Activated naive CD8-positive, alpha-beta T cell treated with anti-CD3 and anti-CD28 coated beads, Interleukin-2, amount 10 ng/mL, durations not matched to agents 7 days and 5 days (primary cell): ENCODE data around the gene DPH1. TPM values are rescaled to one million over a fixed set of nuclear protein-coding genes. Genes with fewer than 3 reads are reported as not detected.
A peak's percentile ranks its signal among the peaks of the same experiment; 100 is the strongest.

Experiments used
- ATAC-seq: fragments of 150-1000 bp; cut with Tn5 transposase; one replicate; pipeline ENCODE4 v1.10.0; 2021; ENCODE audit warnings: low read depth, moderate library complexity
- POLR2A ChIA-PET: fragments of 350-600 bp; sonication (Branson Sonifier 250); formaldehyde crosslinking; loops from one replicate; lab custom pipeline; 2021; ENCODE audit warnings: antibody characterized with exemption; lab: Charles Lee
- DNase-seq: peaks from one replicate; pipeline ENCODE4 v3.0.0; 2021
- H3K27ac Mint-ChIP-seq: one replicate; pipeline ENCODE4 v1.8.0; 2022; ENCODE audit warnings: mild to moderate bottlenecking, mixed read lengths
- H3K27me3 Mint-ChIP-seq: one replicate; pipeline ENCODE4 v1.8.0; 2022; ENCODE audit warnings: mild to moderate bottlenecking, moderate library complexity, mixed read lengths
- H3K36me3 Mint-ChIP-seq: one replicate; pipeline ENCODE4 v1.8.0; 2021; ENCODE audit warnings: mild to moderate bottlenecking, mixed read lengths
- H3K4me1 Mint-ChIP-seq: one replicate; pipeline ENCODE4 v1.8.0; 2021; ENCODE audit warnings: mixed read lengths
- H3K4me3 Mint-ChIP-seq: one replicate; pipeline ENCODE4 v1.8.0; 2022; ENCODE audit warnings: mild to moderate bottlenecking, moderate library complexity, mixed read lengths
- H3K9me3 Mint-ChIP-seq: one replicate; pipeline ENCODE4 v1.8.0; 2021; ENCODE audit warnings: mixed read lengths
- total RNA-seq, 2 experiments: library from RNA; stranded (reverse); gene quantifications; one replicate each; pipeline ENCODE4 v1.2.3, GENCODE V29; 2021

The DPH1 gene
- total RNA-seq, 2 experiments from 2014 or later = 45.7 to 46.4 TPM

- DNase-seq = peak; percentile 59
- H3K27ac Mint-ChIP-seq = no peak overlapping the region
- H3K4me3 Mint-ChIP-seq = peak overlapping the region; percentile 79
- peaks cover 57% of the 10 kb centered on the region for H3K27me3 Mint-ChIP-seq
- H3K4me1 Mint-ChIP-seq = peaks cover 5% of the 10 kb centered on the region
- H3K9me3 Mint-ChIP-seq = no peaks in the 10 kb centered on the region
- ATAC-seq = peak; percentile 1
- POLR2A ChIA-PET = interaction anchor here (0.6 to 1.2 kb wide), 3 partner anchors 25 to 260 kb away, joined by 3 to 5 read pairs (median 4); no protein-coding TSS in a partner anchor
- no peaks in the 10 kb centered on the region for H3K36me3 Mint-ChIP-seq
Measured at GRCh38 chr17:2025622-2026309, 4.2 kb upstream of the DPH1 start.

- ATAC-seq = no peak
- no peak for DNase-seq
- H3K27me3 Mint-ChIP-seq = peaks cover 46% of the 10 kb centered on the region
- no peak overlapping the region for H3K4me3 Mint-ChIP-seq
- H3K27ac Mint-ChIP-seq = no peak overlapping the region
- peaks cover 8% of the 10 kb centered on the region for H3K4me1 Mint-ChIP-seq
- no peaks in the 10 kb centered on the region for H3K36me3 Mint-ChIP-seq
- no peaks in the 10 kb centered on the region for H3K9me3 Mint-ChIP-seq
- POLR2A ChIA-PET = interaction anchor here (1.0 kb wide), 1 partner anchor 119 kb away, joined by 3 read pairs; no protein-coding TSS in a partner anchor
Measured at GRCh38 chr17:2027528-2028233, 2.3 kb upstream of the DPH1 start.

- Mint-ChIP-seq H3K27ac (no peak overlapping the region), H3K4me3 (no peak overlapping the region), H3K27me3 (peaks cover 41% of the 10 kb centered on the region), H3K36me3 (no peaks in the 10 kb centered on the region), H3K9me3 (no peaks in the 10 kb centered on the region), H3K4me1 (peaks cover 8% of the 10 kb centered on the region)
- ATAC-seq = no peak
- POLR2A ChIA-PET = no interaction called here
- no peak for DNase-seq
Measured at GRCh38 chr17:2028234-2028614, 1.7 kb upstream of the DPH1 start.

GRCh38 chr17:2028737-2029136 is 1.2 kb upstream of the DPH1 start:
- H3K27ac Mint-ChIP-seq = no peak overlapping the region
- H3K4me3 Mint-ChIP-seq = no peak overlapping the region
- H3K4me1 Mint-ChIP-seq = peaks cover 8% of the 10 kb centered on the region
- peaks cover 38% of the 10 kb centered on the region for H3K27me3 Mint-ChIP-seq
- DNase-seq = no peak
- POLR2A ChIA-PET = no interaction called here
- ATAC-seq = no peak
- H3K36me3 Mint-ChIP-seq = no peaks in the 10 kb centered on the region
- H3K9me3 Mint-ChIP-seq = no peaks in the 10 kb centered on the region

GRCh38 chr17:2030779-2031163 is 818 bp downstream of the DPH1 start:
- H3K27me3 Mint-ChIP-seq = peaks cover 31% of the 10 kb centered on the region
- ATAC-seq = peak; percentile 23

GRCh38 chr17:2033153-2033552 is 3.2 kb downstream of the DPH1 start:
- H3K4me3 Mint-ChIP-seq = no peak overlapping the region
- peaks cover 5% of the 10 kb centered on the region for H3K4me1 Mint-ChIP-seq
- H3K27me3 Mint-ChIP-seq = peaks cover 9% of the 10 kb centered on the region
- no peak for DNase-seq
- H3K27ac Mint-ChIP-seq = no peak overlapping the region
- no peak for ATAC-seq
- H3K36me3 Mint-ChIP-seq = no peaks in the 10 kb centered on the region
- POLR2A ChIA-PET = interaction anchor here (3.3 kb wide), 1 partner anchor 8 kb away, joined by 13 read pairs; the partner anchor contains the start of gene OVCA2
- H3K9me3 Mint-ChIP-seq = no peaks in the 10 kb centered on the region

More at GRCh38 chr17:2030779-2031163, 818 bp downstream of the DPH1 start:
- peak overlapping the region; percentile 95 for H3K4me3 Mint-ChIP-seq
- POLR2A ChIA-PET = interaction anchor here (1.4 to 3.3 kb wide), 2 partner anchors 10 to 313 kb away, joined by 3 to 13 read pairs; partner anchors contain the start of gene OVCA2
- peaks cover 6% of the 10 kb centered on the region for H3K4me1 Mint-ChIP-seq
- H3K36me3 Mint-ChIP-seq = no peaks in the 10 kb centered on the region
- DNase-seq = no peak
- no peaks in the 10 kb centered on the region for H3K9me3 Mint-ChIP-seq
- peak overlapping the region; percentile 80 for H3K27ac Mint-ChIP-seq

DNA sequence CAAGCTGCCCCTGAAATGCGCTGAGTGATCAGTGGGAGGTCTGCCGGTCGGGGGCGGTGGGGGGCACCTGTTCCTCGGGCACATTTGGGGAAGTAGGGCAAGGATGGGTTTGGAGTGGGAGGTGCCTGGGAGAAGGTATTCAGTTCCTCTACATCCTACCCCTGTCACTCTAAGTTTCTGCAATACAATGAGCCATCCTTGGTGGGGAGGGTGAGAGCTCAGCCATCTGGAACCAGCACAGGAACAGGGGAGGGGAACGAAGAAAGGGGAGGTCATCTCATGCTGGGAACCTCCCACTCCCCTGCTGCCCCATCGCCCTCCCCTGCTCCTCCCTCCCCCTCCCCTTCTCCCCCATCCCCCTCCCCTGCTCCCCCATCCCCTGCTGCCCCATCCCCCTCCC is 4.2 kb downstream of the DPH1 start:
- H3K9me3 Mint-ChIP-seq = no peaks in the 10 kb centered on the region
- DNase-seq = no peak
- H3K27ac Mint-ChIP-seq = no peak overlapping the region
- H3K27me3 Mint-ChIP-seq = no peaks in the 10 kb centered on the region
- no peak overlapping the region for H3K4me3 Mint-ChIP-seq
- ATAC-seq = no peak
- POLR2A ChIA-PET = no interaction called here
- H3K36me3 Mint-ChIP-seq = no peaks in the 10 kb centered on the region
- peaks cover 5% of the 10 kb centered on the region for H3K4me1 Mint-ChIP-seq

GRCh38 chr17:2034806-2035540 is 5.0 kb downstream of the DPH1 start:
- H3K36me3 Mint-ChIP-seq = no peaks in the 10 kb centered on the region
- ATAC-seq (no peak), DNase-seq (no peak)
- no peaks in the 10 kb centered on the region for H3K27me3 Mint-ChIP-seq
- H3K27ac Mint-ChIP-seq = no peak overlapping the region
- H3K4me3 Mint-ChIP-seq = no peak overlapping the region
- H3K4me1 Mint-ChIP-seq = peaks cover 3% of the 10 kb centered on the region
- POLR2A ChIA-PET = no interaction called here
- no peaks in the 10 kb centered on the region for H3K9me3 Mint-ChIP-seq

DNA sequence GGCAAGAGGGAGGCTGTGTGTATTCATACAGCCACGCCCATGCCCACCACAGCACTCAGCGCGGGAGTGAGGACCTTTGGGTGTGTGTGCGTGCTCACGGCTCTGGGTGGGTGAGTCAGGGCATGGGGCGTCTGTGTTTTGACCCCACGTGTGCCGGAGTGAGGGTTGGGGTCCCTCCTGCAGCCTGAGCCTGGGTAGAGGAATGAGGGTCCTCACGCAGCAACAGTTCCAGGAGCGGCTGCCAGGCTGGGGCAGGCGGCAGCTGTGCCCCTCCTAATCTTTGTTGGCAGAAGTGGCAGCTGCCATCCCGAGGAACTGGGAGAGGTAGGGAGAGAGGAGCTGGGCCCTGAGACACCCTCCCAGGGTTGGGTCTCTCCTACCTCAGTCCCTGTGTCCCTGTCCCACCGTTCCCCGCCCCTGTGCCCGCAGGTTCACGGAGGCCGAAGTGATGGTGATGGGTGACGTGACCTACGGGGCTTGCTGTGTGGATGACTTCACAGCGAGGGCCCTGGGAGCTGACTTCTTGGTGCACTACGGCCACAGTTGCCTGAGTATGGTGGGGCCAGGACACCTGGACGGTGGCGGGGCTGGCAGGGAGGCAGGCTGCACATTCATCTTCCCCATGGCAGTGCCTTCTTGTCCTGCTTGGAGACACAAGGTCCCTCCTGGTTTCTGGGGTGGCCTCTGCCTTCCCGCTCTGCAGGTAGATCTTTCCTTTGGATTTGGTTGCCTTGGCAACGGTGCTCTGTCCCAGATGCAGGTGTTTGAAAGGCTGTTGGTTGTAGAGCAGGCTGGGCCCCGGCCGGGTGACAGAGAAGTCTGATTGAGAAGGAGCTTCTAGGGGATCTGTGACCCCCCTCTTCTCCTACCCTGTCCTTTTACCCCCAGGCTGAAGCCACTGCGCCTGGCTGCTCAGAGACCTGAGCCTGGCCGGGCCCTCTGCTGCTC is 5.9 kb downstream of the DPH1 start:
- no peaks in the 10 kb centered on the region for H3K36me3 Mint-ChIP-seq
- H3K4me1 Mint-ChIP-seq = peaks cover 2% of the 10 kb centered on the region
- H3K4me3 Mint-ChIP-seq = no peak overlapping the region
- no peak overlapping the region for H3K27ac Mint-ChIP-seq
- POLR2A ChIA-PET = no interaction called here
- ATAC-seq (no peak), DNase-seq (no peak)
- no peaks in the 10 kb centered on the region for H3K27me3 Mint-ChIP-seq
- H3K9me3 Mint-ChIP-seq = no peaks in the 10 kb centered on the region

GRCh38 chr17:2037155-2037554 is 7.2 kb downstream of the DPH1 start:
- DNase-seq (no peak), ATAC-seq (no peak)
- H3K36me3 Mint-ChIP-seq = peaks cover under 1% of the 10 kb centered on the region
- H3K27ac Mint-ChIP-seq = no peak overlapping the region
- no peak overlapping the region for H3K4me3 Mint-ChIP-seq
- no peaks in the 10 kb centered on the region for H3K4me1 Mint-ChIP-seq
- no peaks in the 10 kb centered on the region for H3K9me3 Mint-ChIP-seq
- no peaks in the 10 kb centered on the region for H3K27me3 Mint-ChIP-seq
- POLR2A ChIA-PET = no interaction called here

DNA sequence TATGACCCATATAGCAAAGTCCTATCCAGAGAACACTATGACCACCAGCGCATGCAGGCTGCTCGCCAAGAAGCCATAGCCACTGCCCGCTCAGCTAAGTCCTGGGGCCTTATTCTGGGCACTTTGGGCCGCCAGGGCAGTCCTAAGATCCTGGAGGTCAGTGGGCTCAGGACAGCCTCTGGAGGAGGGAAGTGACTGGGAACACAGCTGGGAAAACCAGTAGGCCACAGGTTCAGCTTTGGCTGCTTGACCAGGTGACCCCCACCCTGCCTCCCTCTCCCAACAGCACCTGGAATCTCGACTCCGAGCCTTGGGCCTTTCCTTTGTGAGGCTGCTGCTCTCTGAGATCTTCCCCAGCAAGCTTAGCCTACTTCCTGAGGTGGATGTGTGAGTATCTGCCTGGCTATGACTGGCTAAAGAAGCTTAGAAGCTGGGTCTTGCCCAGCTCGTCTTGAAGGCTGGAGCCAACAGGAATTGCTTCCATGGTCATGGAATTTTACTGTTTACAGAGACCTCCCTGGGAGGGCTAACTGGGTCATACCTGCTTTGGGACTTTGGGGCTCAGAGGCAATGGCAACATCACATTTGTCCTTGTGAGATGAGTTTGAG is 10.4 kb downstream of the DPH1 start:
- Mint-ChIP-seq H3K4me1 (peaks cover 12% of the 10 kb centered on the region), H3K4me3 (peak overlapping the region; percentile 93), H3K36me3 (peaks cover 12% of the 10 kb centered on the region), H3K9me3 (no peaks in the 10 kb centered on the region), H3K27me3 (no peaks in the 10 kb centered on the region), H3K27ac (no peak overlapping the region)
- no peak for ATAC-seq
- DNase-seq = no peak
- POLR2A ChIA-PET = interaction anchor here (2.3 to 3.3 kb wide), 2 partner anchors 9 to 16 kb away, joined by 6 to 13 read pairs; partner anchors contain the start of gene DPH1

DNA sequence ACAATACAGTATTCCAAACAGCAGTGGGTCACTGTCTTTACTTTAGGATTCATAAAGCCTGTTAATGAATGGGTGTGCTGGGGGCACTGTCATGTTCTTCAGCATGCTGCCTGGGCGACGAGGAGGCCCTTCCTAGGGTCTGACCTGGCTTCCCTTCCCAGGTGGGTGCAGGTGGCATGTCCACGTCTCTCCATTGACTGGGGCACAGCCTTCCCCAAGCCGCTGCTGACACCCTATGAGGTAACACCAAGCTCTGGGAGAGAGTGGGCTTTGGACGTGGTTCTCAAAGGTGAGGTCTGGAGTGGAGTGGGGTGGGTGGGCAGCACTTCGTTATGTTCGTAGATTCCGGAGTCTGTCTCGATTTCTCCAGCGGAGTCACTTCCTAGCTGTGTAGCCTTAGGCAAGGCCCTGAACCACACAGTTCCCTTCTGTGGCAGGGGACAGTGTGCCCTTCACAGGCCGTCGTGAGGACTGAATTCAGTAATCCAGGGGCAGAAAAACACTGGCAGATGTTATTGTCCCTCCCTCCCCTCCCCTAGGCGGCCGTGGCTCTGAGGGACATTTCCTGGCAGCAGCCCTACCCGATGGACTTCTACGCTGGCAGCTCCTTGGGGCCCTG is 11.1 kb downstream of the DPH1 start:
- POLR2A ChIA-PET = interaction anchor here (2.3 to 3.3 kb wide), 2 partner anchors 10 to 15 kb away, joined by 6 to 13 read pairs; partner anchors contain the start of gene DPH1
- Mint-ChIP-seq H3K9me3 (no peaks in the 10 kb centered on the region), H3K27ac (peak overlapping the region; percentile 25), H3K27me3 (no peaks in the 10 kb centered on the region), H3K4me1 (peaks cover 12% of the 10 kb centered on the region), H3K4me3 (peak overlapping the region; percentile 93), H3K36me3 (peaks cover 12% of the 10 kb centered on the region)
- ATAC-seq (no peak), DNase-seq (no peak)
